ENCODE results near the gene BRD3. TPM values are rescaled to one million over a fixed set of nuclear protein-coding genes. Genes with fewer than 3 reads are reported as not detected.
"Not testable (repeated sequence)": the region's sequence is repeated elsewhere in the genome, so short reads cannot be mapped to it uniquely, and the experiment has no call there.

BRD3 gene
- total RNA-seq, 2 donors from 2014 or later = 50.2 to 51.3 TPM

DNA sequence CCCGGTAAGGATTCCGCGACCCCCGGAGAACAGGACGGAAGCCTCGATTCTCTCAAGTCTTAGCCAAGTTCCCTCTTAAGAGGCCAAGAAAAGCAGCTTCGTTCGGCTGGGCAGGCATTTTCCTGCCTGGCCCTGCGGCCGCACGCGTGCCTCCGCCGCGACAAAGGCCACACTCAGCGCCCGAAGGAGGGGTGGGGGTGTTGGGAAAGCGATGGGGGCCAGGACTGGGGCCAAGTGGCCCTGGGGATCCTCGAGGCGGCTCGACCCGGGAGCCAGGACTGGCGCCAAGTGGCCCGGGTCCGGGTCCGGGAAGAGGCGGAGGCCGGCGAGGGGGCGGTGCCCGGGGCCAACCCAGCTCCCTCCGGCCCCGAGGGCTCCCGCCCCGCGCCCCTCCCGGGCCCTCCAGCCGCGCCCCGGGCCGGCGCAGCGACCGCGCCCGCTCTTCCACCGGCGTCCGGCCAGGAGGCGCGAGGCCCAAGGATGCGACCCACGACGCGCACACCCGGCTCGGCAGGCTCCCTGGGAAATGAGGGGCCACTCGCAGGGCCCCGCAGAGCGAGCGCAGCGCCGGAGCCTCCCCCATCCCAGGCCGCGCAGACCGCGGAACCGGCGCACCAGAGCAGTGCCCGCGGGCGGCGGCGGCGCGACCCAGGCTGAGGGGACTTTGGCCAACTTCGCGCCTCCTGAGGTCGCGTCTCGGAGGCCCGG, 76.5 kb downstream of the BRD3 start:
- H3K4me3 Mint-ChIP-seq = peak overlapping the region; percentile 19 to 62
- peak; percentile 3 to 4 for ATAC-seq (replicated peaks in 1 of 2)
- H3K4me1 Mint-ChIP-seq (ENCODE audit: low read depth) = no peaks in the 10 kb centered on the region
- no peaks in the 10 kb centered on the region for H3K9me3 Mint-ChIP-seq
- H3K36me3 Mint-ChIP-seq (ENCODE audit: insufficient read depth in 2 of 2) = no peaks in the 10 kb centered on the region
- no peak overlapping the region for H3K27ac Mint-ChIP-seq
- DNase-seq = peak in 1 of 2 donors; percentile 18
- H3K27me3 Mint-ChIP-seq (ENCODE audit: low read depth) = peaks cover 17% of the 10 kb centered on the region

DNA sequence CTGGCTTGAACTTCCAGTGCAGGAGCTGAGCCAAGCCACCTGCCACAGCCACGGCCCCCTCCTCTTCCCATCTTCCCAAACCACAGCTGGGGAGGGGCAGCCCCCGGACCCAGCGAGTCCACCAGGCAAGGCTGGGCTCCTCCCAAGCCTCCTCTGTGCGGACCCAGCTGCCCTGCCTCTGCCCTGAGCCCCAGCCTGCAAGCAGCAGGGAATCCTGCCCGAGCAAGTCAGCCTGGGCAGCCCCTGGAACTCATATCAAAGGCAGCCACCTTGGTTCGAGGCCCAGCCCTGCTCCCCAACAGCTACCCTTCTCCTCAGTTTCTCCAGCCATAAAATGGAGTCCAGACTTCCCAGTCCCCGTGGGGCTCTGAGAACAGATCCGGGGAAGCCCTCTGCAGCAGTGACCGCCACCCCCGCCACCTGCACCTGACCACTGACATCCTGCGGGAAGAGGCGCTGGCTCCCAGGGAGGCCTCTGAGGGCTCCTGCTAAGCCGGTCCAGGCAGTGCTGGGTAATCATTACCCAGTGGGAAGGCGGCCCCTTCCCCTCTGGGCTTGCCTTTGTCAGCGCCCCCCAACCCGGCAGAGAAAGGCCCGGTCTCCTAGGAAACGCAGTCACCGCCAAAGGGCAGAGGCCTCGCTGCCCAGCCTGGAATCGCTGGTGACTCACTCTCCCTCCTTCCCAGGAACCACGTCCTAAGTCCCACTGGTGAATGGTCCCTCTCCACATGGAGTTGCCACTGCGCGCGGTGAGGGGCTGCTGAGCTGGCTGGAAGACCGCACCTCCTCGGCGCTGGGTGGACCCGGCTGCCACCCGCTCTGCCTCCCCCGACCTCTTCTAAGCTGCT, 77.2 kb downstream of the BRD3 start:
- Mint-ChIP-seq H3K4me1 (ENCODE audit: low read depth) (no peaks in the 10 kb centered on the region), H3K27me3 (ENCODE audit: low read depth) (peaks cover 17% of the 10 kb centered on the region), H3K27ac (no peak overlapping the region), H3K9me3 (no peaks in the 10 kb centered on the region), H3K4me3 (peak overlapping the region; percentile 19 to 62), H3K36me3 (ENCODE audit: insufficient read depth in 2 of 2) (no peaks in the 10 kb centered on the region)
- ATAC-seq (replicated peaks in 1 of 2) (no peak), DNase-seq (no peak)

DNA sequence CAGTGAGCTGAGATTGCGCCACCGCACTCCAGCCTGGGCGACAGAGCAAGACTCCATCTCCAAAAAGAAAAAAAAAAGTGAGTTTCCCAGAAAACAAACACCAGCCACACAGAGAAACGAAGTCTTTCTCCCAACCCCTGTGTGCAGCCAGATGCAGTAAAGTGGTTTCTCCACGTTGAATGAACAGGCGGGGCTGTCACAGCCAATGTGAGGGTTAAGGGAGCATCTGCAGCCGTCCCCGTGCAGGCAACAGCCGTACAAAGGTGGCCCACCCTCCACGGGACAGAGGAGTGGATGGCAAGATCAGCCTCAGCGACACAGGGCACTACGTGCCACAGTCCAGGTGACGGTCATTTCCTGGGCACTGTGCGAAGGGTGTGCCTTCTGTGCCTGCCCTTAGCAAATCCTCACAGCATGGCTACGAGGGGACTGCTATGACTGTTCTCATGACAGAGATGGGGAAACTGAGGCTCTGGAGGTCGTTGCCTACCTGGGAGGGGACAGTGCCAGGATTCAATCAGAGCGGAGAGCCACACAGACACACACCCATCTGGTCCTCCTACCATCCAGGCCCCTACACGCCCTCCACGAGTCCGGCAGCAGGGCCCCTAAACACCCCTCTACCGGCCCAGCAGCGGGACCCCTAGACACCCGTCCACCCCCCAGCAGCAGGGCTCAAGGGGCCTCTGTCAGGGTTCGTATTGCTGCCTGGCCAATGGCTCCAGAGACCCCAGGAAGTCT, 78.0 kb downstream of the BRD3 start:
- DNase-seq (no peak), ATAC-seq (replicated peaks in 1 of 2) (no peak)
- no peaks in the 10 kb centered on the region for H3K9me3 Mint-ChIP-seq
- H3K27me3 Mint-ChIP-seq (ENCODE audit: low read depth) = peaks cover 14% of the 10 kb centered on the region
- H3K4me1 Mint-ChIP-seq (ENCODE audit: low read depth) = no peaks in the 10 kb centered on the region
- H3K36me3 Mint-ChIP-seq (ENCODE audit: insufficient read depth in 2 of 2) = no peaks in the 10 kb centered on the region
- H3K4me3 Mint-ChIP-seq = no peak overlapping the region
- no peak overlapping the region for H3K27ac Mint-ChIP-seq

DNA sequence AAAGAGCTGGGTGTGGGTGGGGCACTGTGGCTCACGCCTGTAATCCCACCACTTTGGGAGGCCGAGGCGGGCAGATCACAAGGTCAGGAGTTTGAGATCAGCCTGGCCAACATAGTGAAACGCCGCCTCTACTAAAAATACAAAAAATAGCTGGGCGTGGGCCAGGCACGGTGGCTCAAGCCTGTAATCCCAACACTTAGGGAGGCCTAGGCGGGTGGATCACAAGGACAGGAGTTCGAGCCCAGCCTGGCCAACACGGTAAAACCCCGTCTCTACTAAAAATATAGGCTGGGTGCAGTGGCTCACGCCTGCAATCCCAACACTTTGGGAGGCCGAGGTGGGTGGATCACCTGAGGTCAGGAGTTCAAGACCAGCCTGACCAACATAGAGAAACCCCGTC, 79.1 kb downstream of the BRD3 start:
- not testable (repeated sequence) for H3K4me1 Mint-ChIP-seq (ENCODE audit: low read depth); DNase-seq; H3K27me3 Mint-ChIP-seq (ENCODE audit: low read depth); H3K27ac Mint-ChIP-seq; H3K4me3 Mint-ChIP-seq; H3K9me3 Mint-ChIP-seq; H3K36me3 Mint-ChIP-seq (ENCODE audit: insufficient read depth in 2 of 2); ATAC-seq (replicated peaks in 1 of 2)

DNA sequence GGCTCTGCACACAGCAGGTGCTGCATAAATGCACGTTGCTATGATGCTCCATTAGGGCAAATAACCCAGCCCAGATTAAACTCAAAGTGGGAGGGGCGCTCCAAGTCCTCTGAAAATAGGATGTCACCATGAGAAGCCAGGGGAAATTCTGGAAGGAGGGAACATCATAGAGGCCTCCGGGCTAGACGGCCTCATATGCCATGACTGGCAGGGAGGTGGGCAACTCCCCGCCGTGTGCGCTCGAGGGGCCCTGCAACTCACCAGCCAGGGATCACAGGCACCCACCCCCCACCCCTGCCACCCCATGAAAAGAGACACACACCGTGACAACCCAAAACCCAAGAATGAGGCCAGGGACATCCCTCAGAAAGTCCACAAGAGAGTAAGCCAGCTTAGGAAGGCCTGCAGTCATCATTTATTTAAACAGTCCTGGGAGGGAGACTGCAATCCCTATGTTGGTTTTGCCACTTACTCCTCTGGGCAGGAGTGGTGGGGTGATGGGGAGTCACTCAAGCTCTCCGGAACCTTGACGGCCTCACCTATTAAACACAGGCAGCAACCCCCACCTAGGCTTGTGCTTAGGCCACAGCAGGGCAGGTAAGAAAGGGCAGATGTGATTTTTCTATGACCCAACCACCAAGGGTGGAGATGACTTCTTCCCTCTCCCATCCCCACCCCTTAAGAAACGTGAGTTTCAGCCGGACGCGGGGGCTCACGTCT, 79.7 kb downstream of the BRD3 start:
- H3K27ac Mint-ChIP-seq = no peak overlapping the region
- H3K4me3 Mint-ChIP-seq = no peak overlapping the region
- no peaks in the 10 kb centered on the region for H3K9me3 Mint-ChIP-seq
- DNase-seq = no peak
- no peaks in the 10 kb centered on the region for H3K36me3 Mint-ChIP-seq (ENCODE audit: insufficient read depth in 2 of 2)
- peaks cover 8% of the 10 kb centered on the region for H3K27me3 Mint-ChIP-seq (ENCODE audit: low read depth)
- no peak for ATAC-seq (replicated peaks in 1 of 2)
- H3K4me1 Mint-ChIP-seq (ENCODE audit: low read depth) = no peaks in the 10 kb centered on the region

DNA sequence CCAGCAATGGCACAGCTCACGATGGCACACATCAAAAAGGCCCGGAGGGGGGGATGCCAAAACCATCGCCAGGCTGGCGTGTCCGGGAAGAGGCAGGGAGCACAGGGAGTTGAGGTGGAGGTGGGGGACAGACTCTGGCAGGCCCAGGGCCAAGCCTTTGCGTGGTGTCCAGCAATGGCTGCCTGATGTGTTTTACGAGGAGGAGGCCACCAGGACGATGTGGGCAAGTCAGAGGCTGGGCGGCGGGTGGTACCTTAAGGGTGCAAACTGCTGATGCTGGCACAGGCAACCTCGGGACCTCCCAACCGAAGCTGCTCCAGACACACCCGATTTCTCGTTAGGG, 80.4 kb downstream of the BRD3 start:
- no peak for ATAC-seq (replicated peaks in 1 of 2)
- no peak overlapping the region for H3K4me3 Mint-ChIP-seq
- no peaks in the 10 kb centered on the region for H3K36me3 Mint-ChIP-seq (ENCODE audit: insufficient read depth in 2 of 2)
- H3K9me3 Mint-ChIP-seq = no peaks in the 10 kb centered on the region
- no peak overlapping the region for H3K27ac Mint-ChIP-seq
- no peak for DNase-seq
- H3K4me1 Mint-ChIP-seq (ENCODE audit: low read depth) = no peaks in the 10 kb centered on the region
- H3K27me3 Mint-ChIP-seq (ENCODE audit: low read depth) = peaks cover 8% of the 10 kb centered on the region

DNA sequence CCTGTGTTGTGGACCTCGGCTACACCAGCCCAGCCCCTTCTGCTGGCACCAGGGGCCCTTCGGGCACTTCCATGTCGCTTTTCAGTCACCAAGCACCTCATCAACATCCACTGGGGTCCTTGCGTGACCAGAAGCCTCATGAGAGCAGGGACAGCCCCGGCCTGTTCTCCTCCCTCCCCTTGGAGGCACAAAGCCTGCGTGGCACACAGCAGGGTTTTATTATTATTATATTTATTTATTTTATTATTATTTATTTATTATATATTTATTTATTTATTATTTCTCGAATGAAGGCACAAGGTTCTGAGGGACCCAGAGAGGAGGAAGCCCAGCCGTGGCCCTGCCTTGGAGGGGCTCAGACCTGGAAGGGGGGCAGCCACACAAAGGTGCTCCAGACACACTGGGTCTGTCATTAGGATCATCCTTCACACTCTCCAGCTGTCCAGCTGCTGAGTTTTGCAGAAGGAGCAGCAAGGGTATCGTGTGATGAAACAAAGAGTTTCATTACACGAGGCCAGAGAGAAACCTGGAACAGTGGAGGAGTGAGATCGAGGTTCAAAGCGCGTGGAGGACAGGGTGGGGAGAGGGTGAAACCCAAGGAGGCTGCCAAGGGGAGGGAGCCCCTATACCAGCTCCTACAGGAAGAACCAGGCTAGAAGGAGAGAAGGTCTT, 80.9 kb downstream of the BRD3 start:
- Mint-ChIP-seq H3K27ac (no peak overlapping the region), H3K4me3 (no peak overlapping the region), H3K27me3 (ENCODE audit: low read depth) (peaks cover 8% of the 10 kb centered on the region), H3K36me3 (ENCODE audit: insufficient read depth in 2 of 2) (no peaks in the 10 kb centered on the region), H3K9me3 (no peaks in the 10 kb centered on the region), H3K4me1 (ENCODE audit: low read depth) (no peaks in the 10 kb centered on the region)
- DNase-seq = no peak
- no peak for ATAC-seq (replicated peaks in 1 of 2)

DNA sequence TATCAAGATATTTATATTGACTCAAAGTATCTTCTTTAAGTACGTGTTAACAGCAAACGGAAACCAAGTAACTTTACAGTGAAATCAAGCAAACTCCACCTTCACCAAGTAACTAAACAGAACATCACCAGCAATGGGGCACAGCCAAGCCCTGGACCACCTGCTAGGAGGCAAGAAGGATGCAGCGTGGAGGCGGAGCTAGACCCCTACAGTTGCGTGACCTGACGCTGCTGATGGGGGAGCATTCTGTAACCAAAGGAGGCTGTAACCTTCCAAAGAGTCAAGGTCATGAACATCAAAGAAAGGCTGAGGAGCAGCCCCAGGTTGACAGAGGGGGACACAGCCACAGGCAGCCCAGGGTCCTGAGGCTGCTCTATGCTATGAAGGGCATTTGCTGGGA, 81.8 kb downstream of the BRD3 start:
- H3K9me3 Mint-ChIP-seq = no peaks in the 10 kb centered on the region
- DNase-seq (no peak), ATAC-seq (replicated peaks in 1 of 2) (no peak)
- H3K4me1 Mint-ChIP-seq (ENCODE audit: low read depth) = no peaks in the 10 kb centered on the region
- no peak overlapping the region for H3K4me3 Mint-ChIP-seq
- H3K27me3 Mint-ChIP-seq (ENCODE audit: low read depth) = peaks cover 6% of the 10 kb centered on the region
- no peaks in the 10 kb centered on the region for H3K36me3 Mint-ChIP-seq (ENCODE audit: insufficient read depth in 2 of 2)
- no peak overlapping the region for H3K27ac Mint-ChIP-seq

DNA sequence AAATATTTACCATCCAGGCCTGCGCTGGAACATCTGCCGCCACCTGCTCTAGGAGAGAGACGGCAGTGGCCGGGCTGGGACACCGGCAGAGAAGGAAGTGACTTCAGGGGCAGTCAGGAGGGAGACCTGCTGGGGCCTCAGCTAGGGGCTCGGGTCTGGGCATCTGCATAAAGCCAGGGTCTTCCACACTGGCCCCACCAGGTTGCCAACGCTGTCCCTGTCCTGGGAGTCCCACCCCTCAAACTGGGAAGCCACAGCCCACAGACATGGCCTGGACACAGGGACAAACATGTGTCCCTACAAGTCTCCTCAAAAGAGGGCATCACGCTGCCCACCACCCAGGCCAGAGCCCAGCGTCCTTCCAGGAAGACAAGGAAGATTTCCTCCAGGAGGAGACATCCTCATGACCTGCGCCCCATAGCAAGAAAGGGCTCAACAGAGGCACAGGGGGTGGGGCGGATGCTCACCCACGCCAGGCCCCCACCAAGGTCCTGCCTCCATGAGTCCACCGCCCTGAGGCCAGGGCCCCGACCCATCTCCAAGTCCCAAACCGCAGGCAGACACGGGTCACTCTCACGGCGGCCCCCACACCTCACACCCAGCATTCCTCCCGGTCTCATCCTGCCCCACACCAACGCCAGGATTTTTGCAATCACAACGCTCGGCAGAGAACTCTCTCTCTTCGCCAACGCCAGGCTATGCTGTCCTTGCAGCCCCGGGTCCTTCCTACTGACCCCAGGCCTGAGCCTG, 84.7 kb downstream of the BRD3 start:
- Mint-ChIP-seq H3K4me3 (no peak overlapping the region), H3K27me3 (ENCODE audit: low read depth) (no peaks in the 10 kb centered on the region), H3K27ac (no peak overlapping the region), H3K9me3 (no peaks in the 10 kb centered on the region), H3K4me1 (ENCODE audit: low read depth) (no peaks in the 10 kb centered on the region), H3K36me3 (ENCODE audit: insufficient read depth in 2 of 2) (no peaks in the 10 kb centered on the region)
- DNase-seq = no peak
- ATAC-seq (replicated peaks in 1 of 2) = no peak

DNA sequence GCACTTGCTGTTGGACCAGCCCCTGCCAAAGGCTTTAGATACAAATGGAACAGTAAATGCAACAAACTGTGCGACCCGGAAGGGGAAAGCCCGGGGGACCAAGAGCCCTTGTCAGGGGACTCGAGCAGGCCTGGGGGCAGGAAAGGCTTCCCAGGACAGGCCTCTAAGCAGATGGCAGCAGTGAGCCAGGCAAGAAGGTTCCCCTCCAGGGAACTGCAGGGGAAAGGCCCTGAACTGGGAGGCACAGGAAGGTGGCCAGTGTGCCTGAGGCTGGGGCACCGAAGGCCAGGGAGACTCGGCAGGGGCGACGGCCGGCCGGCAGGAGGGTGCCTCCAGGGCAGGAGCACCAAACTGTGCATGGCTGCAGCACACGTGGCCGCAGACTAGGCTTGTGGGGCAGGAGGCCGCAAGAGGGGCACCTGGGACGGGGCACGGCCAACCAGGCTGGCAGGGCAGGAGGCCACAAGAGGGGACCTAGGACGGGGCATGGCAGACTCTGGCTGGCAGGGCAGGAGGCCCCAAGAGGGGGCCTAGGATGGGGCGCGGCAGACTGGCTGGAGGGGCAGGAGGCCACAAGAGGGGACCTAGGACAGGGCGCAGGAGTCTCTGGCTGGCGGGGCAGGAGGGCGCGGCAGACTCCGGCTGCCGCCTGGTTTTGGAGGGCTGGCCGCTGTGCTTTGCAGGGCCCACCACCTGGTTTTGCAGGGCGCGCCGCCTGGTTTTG, 85.7 kb downstream of the BRD3 start:
- no peaks in the 10 kb centered on the region for H3K9me3 Mint-ChIP-seq
- H3K27me3 Mint-ChIP-seq (ENCODE audit: low read depth) = no peaks in the 10 kb centered on the region
- no peaks in the 10 kb centered on the region for H3K4me1 Mint-ChIP-seq (ENCODE audit: low read depth)
- no peak overlapping the region for H3K4me3 Mint-ChIP-seq
- no peak for ATAC-seq (replicated peaks in 1 of 2)
- no peak for DNase-seq
- H3K27ac Mint-ChIP-seq = no peak overlapping the region
- no peaks in the 10 kb centered on the region for H3K36me3 Mint-ChIP-seq (ENCODE audit: insufficient read depth in 2 of 2)

DNA sequence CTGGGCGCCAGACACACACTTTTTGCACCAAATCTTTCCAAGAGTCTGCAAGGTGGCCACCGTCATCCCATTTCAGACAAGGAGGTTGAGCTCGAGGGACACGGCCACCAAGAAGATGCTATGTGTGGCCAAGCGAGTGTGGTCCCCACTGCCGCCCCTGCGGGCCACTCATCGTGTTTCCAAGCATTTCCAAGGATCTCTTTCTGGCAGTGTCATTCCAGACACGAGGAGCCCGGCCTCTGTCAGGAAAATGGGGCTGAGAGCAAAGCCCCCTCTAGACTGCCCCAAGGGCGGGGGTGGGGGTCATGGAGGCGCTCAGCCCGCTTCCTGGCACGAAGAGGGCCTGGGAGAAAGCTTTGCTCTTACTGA, 86.3 kb downstream of the BRD3 start:
- ATAC-seq (replicated peaks in 1 of 2) (no peak), DNase-seq (no peak)
- H3K9me3 Mint-ChIP-seq = no peaks in the 10 kb centered on the region
- H3K4me3 Mint-ChIP-seq = no peak overlapping the region
- no peaks in the 10 kb centered on the region for H3K36me3 Mint-ChIP-seq (ENCODE audit: insufficient read depth in 2 of 2)
- H3K4me1 Mint-ChIP-seq (ENCODE audit: low read depth) = no peaks in the 10 kb centered on the region
- no peaks in the 10 kb centered on the region for H3K27me3 Mint-ChIP-seq (ENCODE audit: low read depth)
- no peak overlapping the region for H3K27ac Mint-ChIP-seq

All from activated T-cell treated with anti-CD3 and anti-CD28 coated beads, Interleukin-2, amount 50 U/mL, for 72 hours (primary cell).